ENCODE measurements around the gene CCDC185.

The CCDC185 gene

GRCh38 chr1:223429821-223430220 is 36.6 kb downstream of the CCDC185 start:
- TF ChIP-seq SIN3A (IDR thresholded peaks at IDR 0.05; ENCODE audit: borderline replicate concordance, insufficient read depth, low read length) (no peak), POLR2AphosphoS5 (IDR thresholded peaks at IDR 0.05; ENCODE audit: low read depth, low read length) (no peak), FOXP2 (optimal IDR thresholded peaks at IDR 0.05; ENCODE audit: borderline replicate concordance, extremely low read depth, extremely low read length, insufficient read depth) (no peak), TAF1 (IDR thresholded peaks at IDR 0.05; ENCODE audit: borderline replicate concordance, insufficient read depth, low read length) (no peak), REST (IDR thresholded peaks at IDR 0.05; ENCODE audit: insufficient read depth in 1 of 2, low read depth in 2 of 2, low read length in 2 of 2) (no peak)

- TF ChIP-seq FOXP2 (optimal IDR thresholded peaks at IDR 0.05; ENCODE audit: borderline replicate concordance, extremely low read depth, extremely low read length, insufficient read depth) (no peak), POLR2AphosphoS5 (IDR thresholded peaks at IDR 0.05; ENCODE audit: low read depth, low read length) (no peak), REST (IDR thresholded peaks at IDR 0.05; ENCODE audit: insufficient read depth in 1 of 2, low read depth in 2 of 2, low read length in 2 of 2) (no peak)
Measured at GRCh38 chr1:223430236-223430635, 37.0 kb downstream of the CCDC185 start.

GRCh38 chr1:223437151-223437550 is 43.9 kb downstream of the CCDC185 start:
- TF ChIP-seq FOXP2 (optimal IDR thresholded peaks at IDR 0.05; ENCODE audit: borderline replicate concordance, extremely low read depth, extremely low read length, insufficient read depth) (no peak), SIN3A (IDR thresholded peaks at IDR 0.05; ENCODE audit: borderline replicate concordance, insufficient read depth, low read length) (no peak), REST (IDR thresholded peaks at IDR 0.05; ENCODE audit: insufficient read depth in 1 of 2, low read depth in 2 of 2, low read length in 2 of 2) (no peak), TAF1 (IDR thresholded peaks at IDR 0.05; ENCODE audit: borderline replicate concordance, insufficient read depth, low read length) (no peak), POLR2AphosphoS5 (IDR thresholded peaks at IDR 0.05; ENCODE audit: low read depth, low read length) (no peak)

- TF ChIP-seq SIN3A (IDR thresholded peaks at IDR 0.05; ENCODE audit: borderline replicate concordance, insufficient read depth, low read length), result no peak
- no peak for TF ChIP-seq FOXP2 (optimal IDR thresholded peaks at IDR 0.05; ENCODE audit: borderline replicate concordance, extremely low read depth, extremely low read length, insufficient read depth)
- no peak for TF ChIP-seq REST (IDR thresholded peaks at IDR 0.05; ENCODE audit: insufficient read depth in 1 of 2, low read depth in 2 of 2, low read length in 2 of 2)
- no peak for TF ChIP-seq POLR2AphosphoS5 (IDR thresholded peaks at IDR 0.05; ENCODE audit: low read depth, low read length)
- no peak for TF ChIP-seq TAF1 (IDR thresholded peaks at IDR 0.05; ENCODE audit: borderline replicate concordance, insufficient read depth, low read length)
Measured at GRCh38 chr1:223443397-223443796, 50.2 kb downstream of the CCDC185 start.

- no peak for TF ChIP-seq TAF1 (IDR thresholded peaks at IDR 0.05; ENCODE audit: borderline replicate concordance, insufficient read depth, low read length)
- no peak for TF ChIP-seq REST (IDR thresholded peaks at IDR 0.05; ENCODE audit: insufficient read depth in 1 of 2, low read depth in 2 of 2, low read length in 2 of 2)
- no peak for TF ChIP-seq SIN3A (IDR thresholded peaks at IDR 0.05; ENCODE audit: borderline replicate concordance, insufficient read depth, low read length)
- TF ChIP-seq POLR2AphosphoS5 (IDR thresholded peaks at IDR 0.05; ENCODE audit: low read depth, low read length), result no peak
- TF ChIP-seq FOXP2 (optimal IDR thresholded peaks at IDR 0.05; ENCODE audit: borderline replicate concordance, extremely low read depth, extremely low read length, insufficient read depth), result no peak
Measured at GRCh38 chr1:223444411-223444810, 51.2 kb downstream of the CCDC185 start.
